Activated CD4-positive, CD25-positive, alpha-beta regulatory T cell (primary cell): Measurements from ENCODE around the gene RTKN.
"Not testable (repeated sequence)": the region's sequence is repeated elsewhere in the genome, so short reads cannot be mapped to it uniquely, and the experiment has no call there.

Experiments
- DNase-seq, 4 experiments: peaks; one replicate each; lab custom pipeline; 2025; lab: John Stamatoyannopoulos, UW

RTKN gene

DNA sequence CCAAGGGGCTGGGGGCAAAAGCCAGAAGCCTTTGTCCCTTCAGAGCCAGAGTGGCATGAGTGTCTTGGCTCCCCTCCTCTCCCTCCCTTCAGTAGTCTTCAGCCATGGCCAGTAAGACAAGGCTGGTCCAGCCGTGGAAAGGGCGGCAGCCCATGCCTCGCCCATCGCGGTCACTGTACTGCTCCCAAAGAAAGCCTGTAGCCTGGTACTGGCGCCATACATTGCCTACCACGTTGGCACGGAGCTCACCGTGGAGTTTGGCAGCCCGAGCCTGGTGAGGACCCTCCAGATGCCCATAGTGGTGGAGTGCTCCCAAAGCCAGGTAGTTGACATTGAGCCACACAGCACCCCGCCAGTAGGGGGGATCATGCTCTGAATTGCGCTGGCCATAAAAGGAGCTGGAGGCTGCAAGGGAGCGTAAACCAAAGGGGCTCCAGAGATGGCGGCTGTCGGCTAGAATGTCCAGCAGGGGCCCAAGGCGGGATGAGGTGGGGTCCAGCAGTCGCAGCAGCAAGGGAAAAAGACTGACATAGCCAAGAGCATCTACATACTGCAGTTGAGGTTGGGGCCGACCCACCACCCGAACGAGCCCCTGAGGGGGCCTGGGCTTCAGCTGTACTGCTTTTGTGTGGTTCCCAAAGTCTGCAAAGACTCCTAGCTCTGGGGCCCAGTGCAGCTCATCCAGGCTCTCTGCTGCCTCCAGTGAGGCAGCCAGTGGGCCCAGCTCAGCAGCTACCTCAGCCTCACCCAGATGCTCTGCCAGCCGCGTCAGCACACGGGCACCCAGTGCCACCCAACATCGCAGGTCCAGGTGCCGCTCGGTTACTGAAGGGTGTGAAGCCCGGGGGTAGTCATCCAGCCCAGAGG is 19.7 kb upstream of the RTKN start:
- no peak for DNase-seq

- DNase-seq = not testable (repeated sequence)
Measured at GRCh38 chr2:74460187-74460586, 18.4 kb upstream of the RTKN start.

DNA sequence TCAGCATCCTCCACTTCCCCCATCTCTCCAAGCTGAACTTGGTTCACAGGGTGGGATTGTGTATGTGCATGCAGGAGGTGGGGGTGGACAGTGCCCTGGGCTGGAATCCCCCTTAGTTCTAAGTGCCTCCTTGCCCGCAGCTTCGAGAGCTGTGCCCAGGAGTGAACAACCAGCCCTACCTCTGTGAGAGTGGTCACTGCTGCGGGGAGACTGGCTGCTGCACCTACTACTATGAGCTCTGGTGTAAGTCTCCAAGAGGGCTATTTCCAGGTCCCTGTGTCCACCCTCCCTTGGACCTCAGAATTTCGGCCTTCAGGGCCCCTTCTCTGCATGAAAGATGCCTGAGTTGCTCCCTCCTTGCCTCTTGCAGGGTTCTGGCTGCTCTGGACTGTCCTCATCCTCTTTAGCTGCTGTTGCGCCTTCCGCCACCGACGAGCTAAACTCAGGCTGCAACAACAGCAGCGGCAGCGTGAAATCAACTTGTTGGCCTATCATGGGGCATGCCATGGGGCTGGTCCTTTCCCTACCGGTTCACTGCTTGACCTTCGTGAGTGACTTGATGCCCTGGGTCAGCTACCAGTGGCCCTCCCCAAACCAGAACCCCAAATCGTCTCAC is 17.9 kb upstream of the RTKN start:
- not testable (repeated sequence) for DNase-seq

DNA sequence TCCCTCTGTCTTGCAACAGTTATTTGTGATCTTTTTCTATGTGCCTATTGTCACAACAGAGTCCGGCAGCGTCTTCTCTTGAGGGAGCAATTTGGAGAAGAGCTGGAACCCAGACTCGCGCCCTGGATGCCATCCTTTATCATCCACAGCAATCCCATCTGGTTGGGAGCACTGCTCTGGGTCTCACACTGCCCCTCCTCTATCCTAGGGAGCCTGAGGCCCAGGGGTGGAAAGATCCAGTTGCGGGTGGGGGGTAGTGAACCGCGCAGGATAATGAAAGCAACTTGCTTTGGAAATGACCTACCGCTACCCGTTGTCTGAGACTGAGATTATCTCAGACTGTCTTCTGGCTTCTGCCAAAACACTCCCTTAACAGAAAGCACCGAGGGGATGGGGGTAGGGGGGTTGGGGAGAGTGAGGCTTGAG is 17.2 kb upstream of the RTKN start:
- no peak for DNase-seq

GRCh38 chr2:74458132-74458937 is 16.6 kb upstream of the RTKN start, which contains the start of gene WBP1:
Gene WBP1 (plus strand): TSS chr2:74458438. CDS start chr2:74458603, 165 bp downstream.
- DNase-seq = peak; percentile 93 to 96 (median 94)

DNA sequence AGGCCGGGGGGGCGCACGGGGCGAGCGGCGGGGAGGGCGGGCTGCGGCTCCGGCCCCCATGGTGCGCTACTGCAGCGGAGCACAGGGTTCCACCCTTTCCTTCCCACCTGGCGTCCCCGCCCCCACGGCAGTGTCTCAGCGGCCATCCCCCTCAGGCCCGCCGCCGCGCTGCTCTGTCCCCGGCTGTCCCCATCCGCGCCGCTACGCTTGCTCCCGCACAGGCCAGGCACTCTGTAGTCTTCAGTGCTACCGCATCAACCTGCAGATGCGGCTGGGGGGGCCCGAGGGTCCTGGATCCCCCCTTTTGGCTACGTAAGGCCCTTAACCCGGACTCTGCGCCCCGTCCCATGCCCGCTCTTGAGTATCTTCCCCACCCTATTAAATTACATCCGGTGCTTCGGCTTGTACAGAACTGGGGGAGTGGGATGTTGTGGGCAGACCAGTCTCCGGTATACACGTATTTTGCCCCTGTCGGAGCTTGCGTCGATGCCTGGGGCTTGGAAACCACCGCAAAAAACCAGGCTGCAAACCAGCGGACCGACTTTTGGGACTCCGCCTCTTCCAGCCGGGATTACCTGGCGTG is 15.9 kb upstream of the RTKN start:
- peak; percentile 54 to 68 (median 63) for DNase-seq

- no peak for DNase-seq
Measured at GRCh38 chr2:74457129-74457548, 15.4 kb upstream of the RTKN start.

- peak; percentile 88 to 93 (median 91) for DNase-seq
Measured at GRCh38 chr2:74454654-74455511, 13.1 kb upstream of the RTKN start, which contains the start of gene INO80B. Gene INO80B (plus strand): TSS chr2:74455087. CDS start chr2:74455117, 30 bp downstream.

DNA sequence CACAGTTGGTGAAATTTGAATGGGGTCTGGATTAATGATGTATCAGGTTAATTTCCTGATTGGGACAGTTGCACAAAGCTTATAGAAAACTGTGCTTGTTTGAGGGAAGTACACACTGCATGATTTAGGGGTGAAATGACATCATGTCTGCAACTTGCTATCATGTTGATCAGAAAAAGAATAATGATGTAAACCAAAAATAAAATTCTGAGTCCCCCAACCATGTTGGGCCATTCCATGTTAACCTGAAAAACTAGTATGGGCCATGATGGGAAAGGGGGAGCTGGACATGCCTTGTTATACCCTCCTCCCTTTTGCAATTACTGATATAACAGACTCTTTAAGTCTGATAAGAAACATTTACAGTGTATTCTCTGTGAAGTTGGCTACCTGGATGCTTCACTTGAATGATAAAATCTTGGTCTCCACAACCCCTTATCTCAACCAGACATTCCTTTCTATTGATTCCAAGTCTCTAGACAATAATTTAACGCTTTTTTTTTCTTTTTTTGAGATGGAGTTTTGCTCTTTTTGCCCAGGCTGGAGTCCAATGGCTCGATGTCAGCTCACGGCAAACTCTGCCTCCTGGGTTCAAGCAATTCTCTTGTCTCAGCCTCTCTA is 8.9 kb upstream of the RTKN start:
- DNase-seq = no peak

GRCh38 chr2:74448771-74449170 is 7.0 kb upstream of the RTKN start:
- no peak for DNase-seq

DNA sequence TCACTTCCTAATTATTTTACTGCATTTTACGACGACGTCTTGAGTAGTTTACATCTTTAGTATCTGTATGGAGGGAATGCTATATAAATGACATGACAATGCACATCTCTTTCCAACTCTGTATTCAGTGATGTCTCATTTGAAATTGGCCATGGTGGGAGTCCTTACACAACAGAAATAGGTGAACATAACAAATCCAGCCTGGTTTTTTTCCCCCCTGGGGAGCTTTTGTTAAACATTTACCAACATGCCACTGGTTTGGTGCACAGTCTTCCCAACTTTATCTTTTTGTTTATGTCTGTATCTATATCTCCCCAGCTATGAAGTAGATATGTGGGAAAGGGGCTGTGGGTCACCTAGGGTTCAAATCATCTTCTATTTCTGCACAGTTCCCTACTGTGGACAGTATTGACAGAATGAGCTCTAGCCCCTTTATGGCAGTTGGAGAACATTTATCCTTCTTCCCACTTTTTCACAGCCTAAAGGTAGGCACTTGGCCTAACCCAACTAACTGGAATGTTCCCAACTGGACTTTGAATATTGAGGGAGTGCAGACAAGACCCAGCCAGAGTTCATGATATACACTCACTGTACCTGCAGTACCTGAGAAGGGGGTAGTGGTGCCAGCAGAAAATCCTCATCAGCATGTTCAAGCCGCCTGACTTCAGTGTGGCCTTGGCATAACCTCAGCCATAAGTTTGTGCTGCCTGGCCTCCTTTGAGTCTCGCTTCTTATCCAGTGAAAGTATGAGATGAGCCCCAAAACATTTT is 5.7 kb upstream of the RTKN start:
- no peak for DNase-seq

- no peak for DNase-seq
Measured at GRCh38 chr2:74444498-74445318, 3.0 kb upstream of the RTKN start.

DNA sequence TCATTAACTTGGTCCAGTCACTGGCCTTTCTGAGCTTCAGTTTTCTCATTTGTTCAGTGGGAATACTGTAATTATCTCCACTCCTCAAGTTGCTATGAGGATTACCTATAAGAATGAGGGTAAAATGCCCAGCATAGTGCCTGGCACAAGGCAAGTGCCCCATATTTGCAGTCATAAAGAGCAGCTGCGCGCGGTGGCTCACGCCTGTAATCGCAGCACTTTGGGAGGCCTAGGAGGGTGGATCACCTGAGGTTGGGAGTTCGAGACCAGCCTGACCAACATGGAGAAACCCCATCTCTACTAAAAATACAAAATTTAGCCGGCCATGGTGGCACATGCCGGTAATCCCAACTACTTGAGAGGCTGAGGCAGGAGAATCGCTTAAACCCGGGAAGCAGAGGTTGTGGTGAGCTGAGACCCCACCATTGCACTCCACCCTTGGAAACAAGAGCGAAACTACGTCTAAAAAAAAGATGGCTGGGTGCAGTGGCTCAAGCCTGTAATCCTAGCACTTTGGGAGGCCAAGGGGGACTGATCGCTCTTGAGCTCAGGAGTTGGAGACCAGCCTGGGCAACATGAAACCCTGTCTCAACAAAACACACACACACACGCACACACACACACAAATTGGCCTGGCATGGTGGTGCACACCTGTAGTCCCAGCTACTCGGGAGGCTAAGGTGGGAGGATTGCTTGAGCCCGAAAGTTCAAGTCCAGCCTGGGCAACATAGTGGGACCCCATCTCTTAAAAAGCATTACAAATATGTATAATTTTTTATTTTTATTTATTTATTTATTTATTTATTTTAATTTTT is 953 bp upstream of the RTKN start:
- DNase-seq = not testable (repeated sequence)

GRCh38 chr2:74441170-74441689 is 507 bp downstream of the RTKN start:
- no peak for DNase-seq

DNA sequence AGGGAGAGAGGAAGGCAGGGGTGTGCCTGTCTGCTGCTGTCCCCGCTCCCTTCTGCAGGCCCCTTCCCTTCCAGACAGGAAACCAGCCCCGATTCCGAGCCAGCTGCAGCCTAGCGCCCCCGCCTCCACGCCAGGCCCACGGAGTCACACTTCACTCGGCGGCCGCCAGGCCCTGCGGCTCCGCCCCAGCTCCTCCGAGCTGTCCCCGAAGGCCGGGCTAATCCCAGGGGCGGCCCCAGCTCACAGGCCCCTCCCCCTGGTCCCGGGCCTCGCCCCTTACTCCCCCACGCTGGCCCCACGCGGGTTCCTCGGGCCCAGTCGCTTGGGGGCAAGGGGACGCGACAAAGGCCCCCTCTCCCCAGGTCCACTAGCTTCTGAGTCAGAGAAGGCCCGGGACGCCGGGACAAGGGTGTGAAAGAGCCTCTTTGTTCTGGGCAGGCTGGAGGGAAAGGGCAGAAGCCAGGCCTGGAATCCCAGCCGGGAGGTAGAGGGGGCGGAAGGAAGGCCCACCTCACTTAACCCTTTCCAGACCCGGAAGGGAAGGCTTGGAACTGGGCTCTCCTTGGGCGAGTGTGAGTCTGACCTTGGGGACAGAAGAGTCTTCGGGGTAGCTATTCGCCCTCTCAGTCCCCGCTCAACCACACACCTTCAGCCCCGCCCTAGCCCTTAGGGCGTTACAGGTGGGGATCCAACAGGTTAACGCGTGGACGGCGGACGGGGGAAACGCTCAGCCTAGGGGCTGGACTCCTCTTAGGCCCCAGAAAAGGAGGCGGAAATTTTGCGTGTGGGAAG is 1.2 kb downstream of the RTKN start:
- DNase-seq = no peak

DNA sequence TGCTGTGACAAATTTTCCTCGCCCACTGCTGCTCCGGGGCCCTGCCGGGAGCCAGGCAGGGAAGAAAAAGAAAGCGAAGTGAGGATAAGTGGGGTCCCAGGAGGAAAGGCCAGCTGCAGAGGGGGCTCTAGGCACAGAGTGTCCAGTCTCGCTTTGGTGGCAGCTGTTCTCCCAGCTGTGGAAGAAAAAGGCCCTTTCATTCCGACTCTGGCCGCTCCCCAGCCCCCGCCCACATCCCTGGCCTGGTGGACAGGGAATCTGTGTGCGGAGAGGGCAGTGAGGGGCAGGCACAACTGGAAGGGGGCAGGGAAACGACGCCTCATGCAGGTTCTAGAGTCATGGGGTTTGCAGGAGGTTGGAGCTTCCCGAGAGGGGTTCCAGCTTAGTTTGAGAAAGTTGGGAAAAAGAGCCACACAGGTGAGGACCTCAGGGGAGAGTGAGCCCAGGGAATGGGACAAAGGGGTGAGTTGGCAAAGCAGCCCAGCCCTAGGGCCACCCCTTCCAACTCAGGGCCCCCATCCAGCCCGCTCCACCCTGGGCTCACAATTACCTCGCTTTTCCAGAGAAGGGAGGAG is 1.8 kb downstream of the RTKN start:
- no peak for DNase-seq

DNA sequence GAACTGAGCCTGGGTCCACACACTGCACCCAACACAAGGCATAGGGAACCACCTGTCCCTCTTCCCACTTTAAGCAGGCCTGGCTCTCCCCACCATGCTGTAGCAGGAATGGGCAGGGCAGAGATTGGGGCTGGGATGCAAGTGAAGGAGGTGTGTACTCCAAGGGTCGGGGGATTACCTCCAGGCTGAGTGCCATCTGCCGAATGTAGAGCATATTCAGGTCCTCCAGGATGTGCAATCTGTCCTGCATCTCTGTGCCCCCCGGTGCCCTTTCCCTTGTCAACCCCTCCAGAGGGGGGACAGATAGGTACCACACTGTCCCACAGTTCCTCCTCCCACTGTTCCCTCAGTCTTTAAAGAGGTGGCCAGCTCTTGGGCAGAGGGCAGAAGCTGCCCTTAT is 2.4 kb downstream of the RTKN start:
- DNase-seq = no peak
